Dendritic cell treated with granulocyte-macrophage colony-stimulating factor and Interleukin-4, amounts not matched to agents 40 ng/mL and 50 ng/mL, for 4 days (primary cell): ENCODE results near the gene WNT10A.
A peak's percentile ranks its signal among the peaks of the same experiment; 100 is the strongest.

Source experiments
- H3K27ac Mint-ChIP-seq: one replicate; pipeline ENCODE4 v1.8.0; 2022; ENCODE audit warnings: mild to moderate bottlenecking, mixed read lengths
- H3K27me3 Mint-ChIP-seq: one replicate; pipeline ENCODE4 v1.8.0; 2022; ENCODE audit warnings: mild to moderate bottlenecking, mixed read lengths
- H3K36me3 Mint-ChIP-seq: one replicate; pipeline ENCODE4 v1.8.0; 2022; ENCODE audit warnings: low read depth, mixed read lengths
- H3K4me1 Mint-ChIP-seq: one replicate; pipeline ENCODE4 v1.8.0; 2022; ENCODE audit warnings: low read depth, mixed read lengths
- H3K4me3 Mint-ChIP-seq: one replicate; pipeline ENCODE4 v1.8.0; 2022; ENCODE audit warnings: mild to moderate bottlenecking, moderate library complexity, mixed read lengths
- H3K9me3 Mint-ChIP-seq: one replicate; pipeline ENCODE4 v1.8.0; 2022; ENCODE audit warnings: mixed read lengths
- intact Hi-C: fragments of 100-400 bp; cut with micrococcal nuclease; formaldehyde crosslinking; loops from one replicate; pipeline ENCODE4 v1.15.0; 2022

WNT10A gene

DNA sequence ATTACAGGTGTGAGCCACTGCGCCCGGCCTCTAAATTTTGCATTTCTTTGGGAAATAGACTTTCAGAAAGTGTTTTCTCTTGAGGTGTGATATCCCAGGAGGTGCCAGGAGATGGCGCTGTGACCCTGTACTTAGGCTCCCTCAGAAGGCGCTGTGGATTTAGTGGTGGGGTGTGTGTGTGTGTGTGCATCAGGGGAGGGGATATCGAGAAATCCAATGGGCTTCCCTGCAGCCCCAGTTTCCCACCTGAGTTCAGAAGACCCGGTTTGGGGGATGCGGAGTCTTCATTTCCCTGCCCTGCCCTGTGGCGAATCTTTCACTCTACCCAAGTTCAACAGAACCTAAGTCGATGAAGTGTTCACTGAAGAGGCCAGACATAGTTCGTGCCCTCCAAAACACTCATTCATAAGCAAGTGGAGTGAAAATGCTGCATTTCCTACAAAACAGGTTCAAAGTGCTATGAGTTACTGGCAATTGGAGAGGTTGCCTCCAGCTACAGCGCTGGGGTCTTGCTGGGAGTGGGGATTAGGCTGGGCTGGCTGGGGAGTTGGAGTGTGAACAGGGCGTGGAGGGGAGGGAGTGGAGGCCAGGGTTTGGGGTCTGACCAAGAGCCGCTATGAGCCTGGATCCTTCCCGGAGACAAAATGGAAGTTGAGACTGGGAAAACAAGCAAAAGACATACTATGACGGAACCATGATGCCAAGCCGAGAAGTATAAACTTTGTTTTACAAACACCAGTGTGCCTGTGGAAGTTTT, 27.6 kb upstream of the WNT10A start:
- H3K27ac Mint-ChIP-seq = no peak overlapping the region
- H3K4me1 Mint-ChIP-seq = peaks cover 17% of the 10 kb centered on the region
- no peak overlapping the region for H3K4me3 Mint-ChIP-seq
- intact Hi-C loops = loop anchor here (1.0 kb wide), 1 partner anchor 45 kb away; no protein-coding TSS in a partner anchor
- no peaks in the 10 kb centered on the region for H3K36me3 Mint-ChIP-seq
- no peaks in the 10 kb centered on the region for H3K9me3 Mint-ChIP-seq
- H3K27me3 Mint-ChIP-seq = peaks cover 78% of the 10 kb centered on the region

DNA sequence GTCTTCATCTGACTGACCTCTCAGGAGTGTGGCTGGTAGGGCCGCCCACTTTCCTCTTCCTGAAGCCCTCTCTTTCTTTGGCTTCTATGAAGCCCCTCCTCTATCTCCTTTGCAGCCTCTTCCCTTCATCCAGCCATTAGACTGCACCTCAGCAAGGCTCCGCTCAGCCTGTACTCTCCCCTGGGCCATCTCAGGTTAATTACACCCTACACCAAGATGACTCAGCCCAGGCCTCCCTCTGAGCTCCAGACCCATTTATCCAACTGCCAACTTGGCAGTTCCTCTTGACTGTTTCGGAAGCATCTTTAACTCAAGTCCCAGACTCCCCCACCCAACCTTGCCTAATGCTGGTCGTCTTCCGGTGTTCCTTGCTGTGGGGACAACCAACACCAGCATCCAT, 26.9 kb upstream of the WNT10A start:
- no peak overlapping the region for H3K27ac Mint-ChIP-seq

DNA sequence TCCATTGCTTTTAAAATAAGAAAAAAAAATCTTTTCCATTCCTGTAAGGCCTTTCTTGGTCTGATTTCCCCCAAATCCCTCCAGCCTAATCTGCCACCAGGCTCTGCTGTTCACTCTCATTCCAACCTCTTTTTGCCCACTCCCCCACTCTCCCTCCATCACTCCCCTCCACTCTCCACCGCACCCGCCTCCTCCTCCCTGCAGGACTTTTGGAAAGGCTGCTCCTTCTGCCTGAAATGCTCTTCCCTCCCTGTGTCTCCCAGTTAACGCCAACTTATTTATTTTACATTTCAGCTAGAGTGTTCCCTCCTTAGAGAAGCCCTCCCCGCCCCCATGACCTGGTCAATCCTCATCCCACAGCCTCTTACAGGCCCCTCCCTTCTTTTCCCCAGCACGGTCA, 25.8 kb upstream of the WNT10A start:
- intact Hi-C loops = no loop called here
- Mint-ChIP-seq H3K4me1 (peaks cover 22% of the 10 kb centered on the region), H3K27me3 (peaks cover 80% of the 10 kb centered on the region), H3K9me3 (no peaks in the 10 kb centered on the region), H3K36me3 (no peaks in the 10 kb centered on the region), H3K27ac (no peak overlapping the region), H3K4me3 (no peak overlapping the region)

More for the DNA sequence above, 26.9 kb upstream of the WNT10A start:
- Mint-ChIP-seq H3K36me3 (no peaks in the 10 kb centered on the region), H3K27me3 (peaks cover 84% of the 10 kb centered on the region), H3K4me1 (peaks cover 17% of the 10 kb centered on the region), H3K9me3 (no peaks in the 10 kb centered on the region), H3K4me3 (no peak overlapping the region)
- intact Hi-C loops = loop anchor here (1.0 kb wide), 1 partner anchor 45 kb away; no protein-coding TSS in a partner anchor

DNA sequence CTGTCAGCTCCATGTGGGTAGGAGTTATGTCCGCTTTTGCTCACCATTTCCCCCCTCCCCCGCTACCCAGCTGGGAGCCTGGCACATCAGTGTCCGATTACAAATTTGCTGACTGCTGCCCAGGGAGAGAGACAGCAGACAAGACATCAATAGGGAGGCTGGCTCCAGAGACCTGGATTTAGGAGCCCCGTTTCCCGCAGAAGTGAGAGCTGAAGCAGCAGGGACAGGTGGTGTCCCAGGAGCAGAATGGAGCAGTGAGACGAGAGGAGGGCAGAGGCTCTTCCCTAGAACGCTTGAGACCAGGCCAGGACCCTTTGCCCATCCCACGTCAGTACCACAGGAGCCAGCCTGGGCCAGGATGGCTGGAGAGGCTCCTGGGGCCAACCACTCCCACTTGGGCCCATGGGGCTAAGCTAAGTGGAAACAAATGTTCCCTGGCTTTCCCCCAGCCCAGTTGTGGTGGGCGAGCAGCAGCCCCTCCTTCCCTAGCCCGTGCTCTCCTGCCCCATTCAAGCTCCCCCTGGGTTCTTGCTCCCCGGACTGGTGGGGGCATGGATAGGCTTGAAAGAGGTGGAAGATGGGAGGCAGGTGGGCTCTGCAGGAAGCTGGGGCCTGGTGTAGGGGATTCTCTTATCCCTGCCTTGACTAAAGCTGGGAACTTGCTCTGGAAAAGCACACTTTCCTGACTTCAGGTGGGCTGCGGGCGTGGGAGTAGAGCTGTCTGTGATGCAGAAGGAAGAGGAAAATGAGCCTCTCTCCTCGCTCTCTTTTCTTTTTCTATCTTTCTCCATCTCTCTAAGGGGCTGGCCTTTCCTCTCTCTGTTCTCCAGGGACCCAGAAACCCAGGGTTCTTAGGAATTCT, 25.1 kb upstream of the WNT10A start:
- Mint-ChIP-seq H3K4me1 (peaks cover 29% of the 10 kb centered on the region), H3K36me3 (no peaks in the 10 kb centered on the region), H3K4me3 (no peak overlapping the region), H3K27me3 (peaks cover 83% of the 10 kb centered on the region), H3K27ac (no peak overlapping the region), H3K9me3 (no peaks in the 10 kb centered on the region)
- intact Hi-C loops = no loop called here

DNA sequence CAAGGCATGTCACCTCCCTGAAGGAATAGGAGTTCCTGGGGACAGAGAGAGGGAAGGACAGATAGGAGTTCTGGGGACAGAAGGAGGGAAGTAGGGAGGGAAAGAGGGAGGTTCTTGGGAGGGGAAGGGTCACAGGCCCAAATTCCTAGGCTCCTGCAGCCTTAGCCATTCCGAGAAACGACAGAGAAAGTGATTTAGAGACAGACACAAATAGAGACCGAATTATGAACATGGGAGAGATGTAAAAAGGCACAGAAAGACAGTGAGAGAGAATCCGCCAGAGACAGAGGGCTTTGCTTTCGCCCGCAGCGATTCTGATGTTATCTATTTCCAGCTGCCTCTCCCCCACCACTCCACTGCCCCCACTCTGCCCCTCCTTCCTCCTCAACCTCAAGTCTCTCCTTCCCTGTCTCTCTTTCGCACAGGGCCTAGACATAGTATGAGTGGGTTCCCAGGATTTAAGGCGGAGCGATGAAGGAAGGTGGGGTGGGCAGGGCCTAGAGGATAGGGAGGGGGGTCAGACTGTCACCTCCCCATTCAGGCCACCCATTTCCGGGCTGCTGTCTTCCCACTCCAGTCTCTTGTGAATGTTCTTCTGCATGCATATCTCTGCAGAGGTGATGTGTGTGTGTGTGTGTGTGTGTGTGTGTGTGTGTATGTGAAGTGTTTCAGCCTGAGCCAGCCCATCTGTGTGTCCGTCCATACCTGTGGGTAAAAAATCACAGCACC, 24.3 kb upstream of the WNT10A start:
- intact Hi-C loops = no loop called here
- Mint-ChIP-seq H3K36me3 (no peaks in the 10 kb centered on the region), H3K27ac (no peak overlapping the region), H3K9me3 (no peaks in the 10 kb centered on the region), H3K4me3 (no peak overlapping the region), H3K4me1 (peaks cover 36% of the 10 kb centered on the region), H3K27me3 (peaks cover 86% of the 10 kb centered on the region)

DNA sequence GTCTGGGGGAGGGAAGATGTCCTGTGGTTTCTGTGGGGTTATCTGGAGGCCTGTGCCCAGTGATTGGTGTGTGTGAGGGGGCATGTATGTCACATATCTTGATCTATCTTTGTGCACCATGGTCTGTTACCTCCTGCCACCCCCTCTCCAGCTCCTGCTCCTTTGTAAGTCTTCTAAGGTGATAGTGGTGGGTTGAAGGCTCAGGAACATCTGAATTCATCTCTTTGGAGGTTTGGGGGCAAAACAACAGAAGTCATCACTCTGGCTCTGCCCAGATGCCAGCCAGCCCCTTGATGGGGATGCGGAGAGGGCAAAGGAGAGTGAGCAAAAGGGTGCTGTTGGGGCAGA, 23.8 kb upstream of the WNT10A start:
- H3K4me1 Mint-ChIP-seq = peaks cover 36% of the 10 kb centered on the region
- peaks cover 89% of the 10 kb centered on the region for H3K27me3 Mint-ChIP-seq
- no peaks in the 10 kb centered on the region for H3K9me3 Mint-ChIP-seq
- intact Hi-C loops = no loop called here
- no peak overlapping the region for H3K27ac Mint-ChIP-seq
- H3K4me3 Mint-ChIP-seq = no peak overlapping the region
- H3K36me3 Mint-ChIP-seq = no peaks in the 10 kb centered on the region

DNA sequence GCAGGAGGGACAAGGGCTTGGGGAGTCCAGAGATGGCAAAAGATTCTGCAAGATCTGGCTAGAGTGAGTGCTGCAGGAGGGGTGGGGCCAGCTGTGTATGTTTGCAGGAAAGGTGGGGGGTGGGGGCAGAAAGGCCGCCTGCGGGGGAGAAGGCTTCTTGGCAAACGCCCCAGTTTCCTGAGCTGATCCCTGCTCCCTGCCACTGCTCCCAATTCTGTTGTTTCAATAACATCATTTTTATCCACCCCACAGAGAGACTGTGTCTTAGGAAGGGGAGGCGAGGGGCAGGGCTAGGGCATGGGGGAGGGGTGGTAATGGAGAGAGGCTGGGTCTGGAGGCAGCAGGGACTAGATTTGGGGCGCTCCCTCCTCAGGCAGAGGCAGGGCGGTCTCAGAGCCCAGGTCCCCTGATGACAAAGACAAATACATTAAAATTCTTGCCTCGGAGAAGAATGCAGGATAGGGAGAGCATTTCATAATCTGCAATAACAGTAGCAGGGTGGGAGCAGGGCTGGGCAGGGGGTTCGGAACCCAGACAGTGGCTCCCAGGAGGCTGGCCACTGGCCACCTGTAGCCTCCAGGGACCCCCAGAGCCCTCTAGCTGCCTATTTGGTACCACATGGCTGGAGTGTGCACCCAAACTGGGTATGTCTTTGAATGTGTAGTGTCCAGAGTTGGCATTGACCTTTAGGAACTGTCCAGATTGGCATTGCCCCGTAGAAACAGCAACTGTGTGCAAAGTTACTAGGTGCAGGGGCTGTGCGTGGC, 23.1 kb upstream of the WNT10A start:
- Mint-ChIP-seq H3K4me3 (no peak overlapping the region), H3K27ac (no peak overlapping the region), H3K4me1 (peaks cover 36% of the 10 kb centered on the region), H3K27me3 (peaks cover 92% of the 10 kb centered on the region), H3K9me3 (no peaks in the 10 kb centered on the region), H3K36me3 (no peaks in the 10 kb centered on the region)
- intact Hi-C loops = no loop called here

DNA sequence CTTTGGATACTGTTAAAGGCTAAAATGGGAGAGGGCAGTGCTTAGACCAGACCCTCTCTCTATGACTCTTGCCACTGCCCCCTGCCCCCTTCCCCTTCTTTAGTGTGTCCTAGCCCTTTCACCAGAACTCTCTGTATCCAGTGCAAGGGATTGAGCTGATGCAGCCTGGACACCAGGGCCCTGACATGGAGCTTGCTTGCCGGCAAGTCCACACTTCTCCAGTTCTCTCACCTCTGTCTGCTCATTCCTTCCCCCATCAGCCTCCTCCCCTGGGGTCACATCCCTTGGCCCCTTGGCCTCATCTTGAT, 22.6 kb upstream of the WNT10A start:
- Mint-ChIP-seq H3K36me3 (no peaks in the 10 kb centered on the region), H3K4me1 (peaks cover 33% of the 10 kb centered on the region), H3K27me3 (peaks cover 92% of the 10 kb centered on the region), H3K9me3 (no peaks in the 10 kb centered on the region), H3K27ac (no peak overlapping the region), H3K4me3 (no peak overlapping the region)
- intact Hi-C loops = no loop called here

DNA sequence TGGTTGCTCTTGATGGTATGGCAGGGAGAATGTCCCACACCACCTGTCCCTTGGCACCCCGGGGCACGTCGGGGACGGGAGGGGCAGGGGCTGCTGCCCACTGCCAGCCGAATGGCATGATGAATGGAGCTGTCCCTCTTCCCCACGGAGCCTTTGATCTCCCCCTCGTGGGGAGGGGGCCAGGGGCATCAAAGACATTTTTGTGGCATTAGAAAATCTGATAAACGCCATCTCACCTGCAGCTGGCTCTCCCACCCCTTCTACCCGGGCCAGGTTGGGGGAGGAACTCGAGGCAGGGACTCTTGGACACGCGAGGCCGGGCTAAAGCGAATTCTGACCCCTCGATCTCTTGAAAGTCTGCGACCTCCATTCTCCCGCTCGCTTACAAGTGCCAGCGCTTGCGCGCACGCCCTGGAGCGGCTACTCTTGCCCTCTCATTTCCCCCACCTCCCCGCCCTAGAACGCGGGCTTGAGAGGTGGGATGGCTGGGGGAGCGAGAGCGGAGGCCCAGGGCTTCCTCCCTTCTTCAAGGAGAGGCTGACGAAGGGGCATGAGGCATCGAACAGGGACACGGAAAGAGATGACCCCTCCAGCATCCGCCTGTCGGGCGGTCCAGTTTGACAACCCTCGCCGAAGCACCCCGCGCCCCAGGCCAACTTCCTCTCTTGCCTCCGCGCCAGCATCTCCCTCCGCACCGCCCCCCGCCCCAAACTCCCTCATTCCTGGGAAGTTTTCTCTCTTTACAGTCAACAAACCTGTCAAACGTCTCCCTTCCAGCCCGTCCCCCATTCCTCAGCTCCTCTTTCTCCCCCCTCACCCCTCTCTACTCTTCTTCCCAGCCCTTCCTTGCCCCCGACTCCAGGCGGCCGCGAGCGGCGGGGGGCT, 21.7 kb upstream of the WNT10A start:
- Mint-ChIP-seq H3K4me1 (peaks cover 32% of the 10 kb centered on the region), H3K9me3 (no peaks in the 10 kb centered on the region), H3K27ac (no peak overlapping the region), H3K4me3 (peak overlapping the region; percentile 54), H3K36me3 (no peaks in the 10 kb centered on the region), H3K27me3 (peaks cover 93% of the 10 kb centered on the region)
- intact Hi-C loops = no loop called here

DNA sequence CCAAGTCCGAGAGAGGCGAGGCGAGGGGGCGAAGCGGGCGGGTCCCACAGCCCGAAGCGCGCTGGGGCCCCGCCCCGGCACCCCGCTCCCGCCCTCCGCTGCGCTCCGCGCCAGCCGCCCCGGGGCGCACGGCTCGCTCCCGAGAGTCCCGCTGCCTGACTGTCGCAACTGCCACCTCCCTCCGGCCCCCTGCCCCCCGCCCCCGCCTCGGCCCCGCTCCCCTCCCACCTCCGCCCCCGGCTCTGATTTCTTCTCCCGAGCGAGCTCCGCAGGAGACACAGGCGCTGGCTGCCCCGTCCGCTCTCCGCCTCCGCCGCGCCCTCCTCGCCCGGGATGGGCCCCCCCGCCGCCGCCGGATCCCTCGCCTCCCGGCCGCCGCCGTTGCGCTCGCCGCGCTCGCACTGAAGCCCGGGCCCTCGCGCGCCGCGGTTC, 21.1 kb upstream of the WNT10A start, which contains the start of gene WNT6:
TSS of gene WNT6 (plus strand) at position 250 of the 432 bp plus-strand sequence. CDS start 233 bp downstream, outside the sequence.
- intact Hi-C loops = no loop called here
- Mint-ChIP-seq H3K27ac (no peak within 1 kb of the TSS), H3K4me1 (peaks cover 31% of the 10 kb centered on the region)

DNA sequence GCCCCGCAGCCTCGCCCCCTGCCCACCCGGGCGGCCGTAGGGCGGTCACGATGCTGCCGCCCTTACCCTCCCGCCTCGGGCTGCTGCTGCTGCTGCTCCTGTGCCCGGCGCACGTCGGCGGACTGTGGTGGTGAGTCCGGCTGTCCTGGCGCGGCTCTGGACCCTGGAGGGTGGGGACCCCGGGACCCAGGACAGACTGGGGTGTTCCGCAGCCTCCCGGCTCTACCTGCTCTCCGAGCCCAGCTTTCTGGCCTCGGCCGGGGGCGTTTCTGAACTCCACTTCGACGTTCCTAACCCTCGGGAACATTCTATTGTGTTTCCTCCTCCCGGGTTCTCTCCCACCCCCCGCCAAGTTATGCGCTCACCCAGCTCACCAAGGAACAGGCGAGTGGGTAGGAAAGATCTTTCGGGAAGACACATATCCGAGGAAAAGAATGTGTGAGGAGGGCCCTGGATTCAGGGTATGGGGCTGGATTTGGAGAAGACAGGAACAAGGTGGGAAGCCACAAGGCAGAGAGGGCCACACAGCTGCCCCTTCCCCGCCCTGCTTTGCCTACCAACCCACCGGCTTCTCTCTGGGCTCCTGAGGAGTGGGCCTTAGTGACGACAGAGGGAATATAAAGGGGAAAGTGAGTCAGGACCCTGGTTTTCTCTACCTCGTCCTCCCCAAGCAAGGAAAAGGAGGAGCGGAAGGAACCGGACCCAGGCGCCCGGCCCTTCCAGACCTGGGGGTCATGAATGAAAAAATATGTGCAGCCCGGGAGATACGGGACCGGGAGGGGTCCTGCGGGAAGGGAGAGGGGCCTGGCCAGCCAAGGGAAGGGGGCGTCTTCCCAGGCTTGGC, 20.4 kb upstream of the WNT10A start:
- H3K4me1 Mint-ChIP-seq = peaks cover 31% of the 10 kb centered on the region
- peak overlapping the region; percentile 57 for H3K4me3 Mint-ChIP-seq
- no peaks in the 10 kb centered on the region for H3K9me3 Mint-ChIP-seq
- H3K27me3 Mint-ChIP-seq = peaks cover 92% of the 10 kb centered on the region
- H3K27ac Mint-ChIP-seq = no peak overlapping the region
- no peaks in the 10 kb centered on the region for H3K36me3 Mint-ChIP-seq
- intact Hi-C loops = no loop called here

More for the DNA sequence above, 21.1 kb upstream of the WNT10A start, which contains the start of gene WNT6:
- H3K9me3 Mint-ChIP-seq = no peaks in the 10 kb centered on the region
- no peaks in the 10 kb centered on the region for H3K36me3 Mint-ChIP-seq
- H3K4me3 Mint-ChIP-seq = peak within 1 kb of the TSS; percentile 57
- H3K27me3 Mint-ChIP-seq = peaks cover 92% of the 10 kb centered on the region

DNA sequence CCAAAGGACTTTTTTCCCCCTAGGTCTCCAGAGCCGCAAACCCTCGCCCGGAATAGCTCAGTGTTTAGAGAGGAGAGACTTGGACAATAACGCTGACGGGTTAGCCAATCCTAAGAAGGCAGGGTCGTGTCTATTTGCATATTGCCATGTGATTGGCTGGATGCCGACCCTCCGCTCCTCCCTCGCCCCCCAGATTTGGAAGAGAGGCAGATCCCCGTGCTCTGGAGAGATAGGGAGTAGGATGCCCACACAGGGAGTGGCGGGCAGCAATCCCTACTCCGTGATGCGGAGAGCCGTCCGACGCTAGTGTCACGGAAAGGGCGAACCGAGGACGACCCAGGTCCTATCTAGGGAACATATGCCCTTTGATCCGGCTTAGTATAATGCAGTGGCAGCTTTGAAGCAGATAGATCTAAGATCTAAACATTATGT, 19.7 kb upstream of the WNT10A start:
- Mint-ChIP-seq H3K4me1 (peaks cover 31% of the 10 kb centered on the region), H3K27me3 (peaks cover 89% of the 10 kb centered on the region), H3K36me3 (no peaks in the 10 kb centered on the region), H3K4me3 (no peak overlapping the region), H3K27ac (no peak overlapping the region), H3K9me3 (no peaks in the 10 kb centered on the region)
- intact Hi-C loops = no loop called here
